ENCODE data around the gene VRK1.

The VRK1 gene

DNA sequence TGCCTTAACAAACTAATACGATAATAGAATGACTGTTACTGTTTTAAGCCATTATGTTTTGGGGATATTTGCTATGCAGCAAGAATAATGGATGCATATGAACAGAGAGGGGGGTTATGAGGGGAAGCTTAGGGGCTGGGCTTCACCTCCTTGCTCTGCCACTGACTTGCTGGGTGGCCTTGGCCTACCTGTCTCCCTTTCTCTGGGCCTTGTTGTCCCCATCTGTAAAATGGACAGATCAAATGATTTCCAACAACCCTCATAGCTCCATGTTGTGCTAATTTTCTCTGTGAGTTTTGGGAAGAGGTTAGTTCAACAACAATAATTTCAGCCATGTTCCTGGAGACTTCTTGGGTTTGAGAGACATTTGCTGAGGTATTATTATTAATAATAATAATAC lies 119.6 kb downstream of the VRK1 start:
- DNase-seq (ENCODE audit: low read depth in 1 of 2, low spot score in 1 of 2) = no peak

DNA sequence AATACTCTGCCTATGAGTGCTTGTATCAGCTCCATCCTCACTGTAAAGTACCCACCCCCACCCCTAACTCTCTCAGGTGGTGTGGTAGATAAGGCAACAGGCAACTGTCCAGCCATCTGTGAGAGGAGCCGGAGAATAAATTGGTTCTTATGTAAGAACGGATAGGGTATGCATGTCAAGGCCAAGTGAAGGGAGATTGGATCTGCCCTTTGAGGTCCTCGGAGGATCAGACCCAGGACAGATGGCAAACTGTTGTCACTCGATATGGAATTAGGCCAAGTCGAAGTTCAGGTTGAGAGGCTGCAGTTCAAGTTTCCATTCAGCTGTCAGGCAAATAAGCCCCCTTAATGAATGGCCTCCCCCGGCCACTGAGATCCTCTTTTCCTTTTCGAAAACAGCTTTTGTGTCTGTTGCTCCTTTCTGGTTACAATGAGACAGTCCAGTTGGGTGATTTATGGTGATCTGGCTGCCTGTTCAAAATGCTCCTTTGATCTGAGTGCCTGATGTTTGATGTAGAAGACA lies 120.3 kb downstream of the VRK1 start:
- no peak for DNase-seq (ENCODE audit: low read depth in 1 of 2, low spot score in 1 of 2)

GRCh38 chr14:96920023-96920422 lies 122.8 kb downstream of the VRK1 start:
- no peak for DNase-seq (ENCODE audit: low read depth in 1 of 2, low spot score in 1 of 2)

DNA sequence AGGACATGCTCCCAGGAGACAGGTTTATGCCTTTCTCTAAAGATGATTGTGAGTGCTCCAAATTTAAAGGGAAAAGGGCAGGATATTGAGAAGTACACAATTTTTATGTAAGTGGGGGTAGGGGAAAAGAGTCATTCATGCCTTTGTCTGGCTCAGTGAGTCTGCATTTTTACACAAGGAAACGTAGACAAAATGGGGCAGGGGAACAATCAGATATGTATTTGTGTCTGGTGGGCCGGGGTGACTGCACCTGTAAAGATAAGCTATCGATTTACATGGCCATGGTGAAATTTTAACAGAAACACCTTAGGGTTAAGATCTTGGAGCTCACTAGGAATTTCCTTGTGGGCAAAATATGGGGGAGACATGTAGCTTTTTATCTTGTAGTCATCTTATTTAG lies 123.6 kb downstream of the VRK1 start:
- no peak for DNase-seq (ENCODE audit: low read depth in 1 of 2, low spot score in 1 of 2)

GRCh38 chr14:96922986-96923385 lies 125.8 kb downstream of the VRK1 start:
- no peak for DNase-seq (ENCODE audit: low read depth in 1 of 2, low spot score in 1 of 2)

DNA sequence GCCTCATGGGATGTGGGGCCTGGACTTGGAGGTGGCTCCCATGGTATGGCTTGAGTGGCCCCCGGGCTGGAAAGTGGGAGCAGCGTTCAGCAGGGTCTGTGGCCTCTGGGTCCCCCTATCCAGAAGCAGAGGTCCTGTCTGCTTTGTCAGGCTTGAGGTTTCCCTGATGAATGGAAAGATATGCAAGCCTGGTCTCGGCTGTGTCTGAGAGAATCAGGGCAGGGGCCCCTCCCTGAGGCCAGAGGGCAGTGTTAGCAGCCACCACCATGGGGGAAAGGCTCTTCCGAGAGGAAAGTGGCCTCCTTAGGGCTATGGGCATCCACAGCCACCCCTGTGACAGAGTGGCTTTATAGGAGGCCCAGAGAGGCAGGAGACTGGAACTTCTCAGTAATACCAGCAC lies 128.2 kb downstream of the VRK1 start:
- DNase-seq (ENCODE audit: low read depth in 1 of 2, low spot score in 1 of 2) = no peak

GRCh38 chr14:96926001-96926400 lies 128.8 kb downstream of the VRK1 start:
- DNase-seq (ENCODE audit: low read depth in 1 of 2, low spot score in 1 of 2) = no peak

- no peak for DNase-seq (ENCODE audit: low read depth in 1 of 2, low spot score in 1 of 2)
Measured at GRCh38 chr14:96928779-96929380, 131.7 kb downstream of the VRK1 start.

DNA sequence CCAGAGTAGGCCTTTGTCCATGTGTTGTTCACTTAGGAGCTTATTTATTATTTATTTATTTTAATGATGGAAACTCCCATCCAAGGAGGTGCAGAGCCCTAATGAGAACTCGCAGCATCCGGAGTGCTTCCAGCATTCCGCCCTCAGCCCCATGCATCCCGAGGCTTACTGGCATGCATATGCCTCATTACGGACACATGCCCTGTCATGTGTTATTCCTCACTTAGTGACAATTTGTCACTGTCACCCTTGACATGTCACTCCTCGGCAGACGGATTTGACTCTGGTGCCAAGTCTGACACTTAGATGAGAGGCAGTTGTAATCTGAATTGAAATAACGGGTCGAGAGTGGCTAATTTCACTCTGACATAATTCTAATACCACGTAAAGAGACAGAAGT lies 132.8 kb downstream of the VRK1 start:
- DNase-seq (ENCODE audit: low read depth in 1 of 2, low spot score in 1 of 2) = no peak

- no peak for DNase-seq (ENCODE audit: low read depth in 1 of 2, low spot score in 1 of 2)
Measured at GRCh38 chr14:96930526-96930925, 133.3 kb downstream of the VRK1 start.

All from stimulated activated CD4-positive, alpha-beta T cell treated with anti-CD3 and anti-CD28 coated beads, Interleukin-15, amount 100 ng/mL, for 1 hour (primary cell).